Heart left ventricle (tissue), 16 donors: ENCODE data around the gene SHROOM3. TPM values are rescaled to one million over a fixed set of nuclear protein-coding genes. Genes with fewer than 3 reads are reported as not detected.

Experiments used
- ATAC-seq, 4 donors: fragments of 200-7000 bp; cut with Tn5 transposase; one replicate each; pipeline ENCODE4 v1.9.1; 2020 to 2022; ENCODE audit warnings: moderate library complexity in 4 of 4, mild to moderate bottlenecking in 3 of 4, moderate number of reproducible peaks in 1 of 4
- DNase-seq, 5 donors: peaks; one replicate each; pipeline ENCODE4 v3.0.0-alpha.2; 2020
- H3K27ac ChIP-seq, 12 donors: fragments of 200-600 bp; sonication (generic) in 4 of 12; one replicate each; pipeline versions ENCODE4 v1.5.0 to v1.8.0; 2016 to 2022; ENCODE audit warnings: mild to moderate bottlenecking in 2 of 12
- H3K27me3 ChIP-seq, 9 donors: fragments of 200-600 bp; sonication (generic) in 2 of 9; one replicate each; pipeline versions ENCODE4 v1.5.1 to v1.8.0; 2016 to 2022; ENCODE audit warnings: mild to moderate bottlenecking in 3 of 9
- H3K36me3 ChIP-seq, 9 donors: fragments of 200-600 bp; sonication (generic) in 2 of 9; one replicate each; pipeline versions ENCODE4 v1.5.0 to v1.8.0; 2018 to 2022; ENCODE audit warnings: mild to moderate bottlenecking in 2 of 9
- H3K4me1 ChIP-seq, 12 donors: fragments of 200-600 bp; sonication (generic) in 4 of 12; one replicate each; pipeline versions ENCODE4 v1.5.0 to v1.8.0; 2016 to 2022; ENCODE audit warnings: mild to moderate bottlenecking in 3 of 12
- H3K4me3 ChIP-seq, 12 donors: fragments of 200-600 bp; sonication (generic) in 4 of 12; one replicate each; pipeline versions ENCODE4 v1.5.0 to v1.8.0; 2017 to 2022; ENCODE audit warnings: mild to moderate bottlenecking in 9 of 12, moderate library complexity in 4 of 12
- H3K9me3 ChIP-seq, 12 donors: fragments of 200-600 bp; sonication (generic) in 4 of 12; one replicate each; pipeline versions ENCODE4 v1.5.0 to v1.8.0; 2016 to 2022; ENCODE audit warnings: mild to moderate bottlenecking in 1 of 12
- CTCF ChIP-seq, 12 donors: fragments of 200-600 bp; sonication (generic) in 4 of 12; IDR thresholded peaks; one replicate each; pipeline versions ENCODE4 v1.5.0 to v1.8.0; 2018 to 2022; ENCODE audit warnings: antibody characterized with exemption in 12 of 12, mild to moderate bottlenecking in 5 of 12
- POLR2A ChIP-seq, 2 donors: fragments of 450-650 bp; IDR thresholded peaks; one replicate each; pipeline ENCODE4 v1.6.1; 2017; ENCODE audit warnings: antibody characterized with exemption in 2 of 2, mild to moderate bottlenecking in 2 of 2, moderate library complexity in 2 of 2
- WGBS, 4 donors: extraction: QIAGEN DNeasy Blood & Tissue Kit in 2 of 4; methylation state at CpG; one replicate each; pipeline versions ENCODE4 v1.1.5 to v1.1.7; 2013 to 2018; 5-methylcytosine and 5-hydroxymethylcytosine counted together
- intact Hi-C, 10 donors: fragments of 100-400 bp; cut with DNase I; formaldehyde crosslinking; loops; one replicate each; pipeline versions ENCODE4 v1.11.1 to v1.14.2; 2022
- polyA plus RNA-seq, 2 donors: library from polyadenylated mRNA; stranded (reverse); fragments of 200-250 nt; gene quantifications; one replicate each; pipeline ENCODE4 v1.2.3, GENCODE V29; 2013
- total RNA-seq, 9 donors: library from RNA; depleted of rRNA in 2 of 9; stranded (reverse); fragments of >200 nt in 2 of 9; fragmentation: NEBNext Ultra II Directional in 3 of 9; extraction: Animal tissue kit (Norgen Biotek cat#: 25700) in 3 of 9; gene quantifications; one replicate each; pipeline versions ENCODE4 v1.1.0 to v1.2.4, GENCODE V29; 2016 to 2023
- donor health status: ischemic (EF 13 %, LVEDD 7.1; RV severe dilation, severe dysfunction).
- donor health status: healthy with polysubstance abuse.
- donor health status: DM: no; HTN: yes; CAD: no.
- donor health status: DM: no; HTN: no; CAD: no.
- donor health status: ischemic (EF 25% LVEDD 6.9; RV normal size, moderate dysfunction).
- donor health status: ischemic (EF 25% LVEDD 5.7; RV mildly dilated, moderate dysfunction).
- donor health status: healthy.
- donor health status: DM: yes; HTN: yes; CAD: no.
- donor health status: ischemic (EF 35%, LVEDD 5.7; RV mildly dilated, moderate dysfunction).
- donor health status: nonischemic (EF 11% LVEDD 7.7; RV severe dilation, severe dysfunction).
- donor health status: DM: yes; HTN: yes; CAD: no.
- donor health status: PGD.
- donor health status: ischemic (EF 29% LVEDD 5.4; RV normal size, mild dysfunction).
- donor health status: nonischemic (EF 23%, LVEDD 6.1; RV moderate dilation, normal function).

Gene SHROOM3
- total and polyA plus RNA-seq, 11 donors = 4.6 to 38.5 (median 20.3) TPM

- no peak for DNase-seq
- peak overlapping the region in 1 of 12 donors; percentile 44 for H3K27ac ChIP-seq
- WGBS, 4 donors = 73 to 86% (median 81%) methylated on average over 1 of the region's 1 CpG
- no peak overlapping the region for H3K4me3 ChIP-seq
- H3K27me3 ChIP-seq = no peaks in the 10 kb centered on the region
- H3K36me3 ChIP-seq = peaks cover 0 to 3% (median 0%) of the 10 kb centered on the region in 9 donors
- H3K4me1 ChIP-seq = peaks cover 0 to 40% (median 22%) of the 10 kb centered on the region in 12 donors
- intact Hi-C loops = no loop called here
- ATAC-seq = no peak
- no peak for TF ChIP-seq CTCF (IDR thresholded peaks at IDR 0.05)
- no peak for TF ChIP-seq POLR2A (IDR thresholded peaks at IDR 0.05)
- no peaks in the 10 kb centered on the region for H3K9me3 ChIP-seq
Observed at GRCh38 chr4:76705472-76705871, 270.4 kb downstream of the SHROOM3 start.

DNA sequence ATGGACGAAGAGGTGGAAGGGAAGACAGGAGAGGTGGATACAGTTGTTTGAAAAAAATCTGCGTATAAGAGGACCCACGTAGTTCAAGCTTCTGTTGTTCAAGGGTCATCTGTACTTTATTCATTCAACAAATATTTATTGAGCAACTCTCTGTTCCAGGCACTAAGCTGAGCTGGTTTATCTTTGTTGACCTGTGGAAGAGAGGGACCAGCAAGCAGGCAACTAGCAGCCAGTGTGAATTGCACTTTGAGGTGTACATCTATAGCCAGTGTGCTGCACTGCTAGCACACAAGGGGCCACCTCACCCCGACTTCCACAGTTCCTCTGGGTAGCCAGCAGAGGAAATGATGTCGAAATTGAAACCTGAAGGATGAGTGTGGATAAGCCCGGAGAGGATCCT is 271.6 kb downstream of the SHROOM3 start:
- intact Hi-C loops = no loop called here
- TF ChIP-seq POLR2A (IDR thresholded peaks at IDR 0.05) (no peak), CTCF (IDR thresholded peaks at IDR 0.05) (no peak)
- no peak overlapping the region for H3K4me3 ChIP-seq
- no peak overlapping the region for H3K27ac ChIP-seq
- ATAC-seq (no peak), DNase-seq (no peak)
- no peaks in the 10 kb centered on the region for H3K27me3 ChIP-seq
- H3K9me3 ChIP-seq = no peaks in the 10 kb centered on the region
- H3K36me3 ChIP-seq = peaks cover 0 to 14% (median 0%) of the 10 kb centered on the region in 9 donors
- H3K4me1 ChIP-seq = peaks cover 0 to 40% (median 22%) of the 10 kb centered on the region in 12 donors
- 90 to 97% (median 92%) methylated on average over 6 of the region's 6 CpGs for WGBS, 4 donors

DNA sequence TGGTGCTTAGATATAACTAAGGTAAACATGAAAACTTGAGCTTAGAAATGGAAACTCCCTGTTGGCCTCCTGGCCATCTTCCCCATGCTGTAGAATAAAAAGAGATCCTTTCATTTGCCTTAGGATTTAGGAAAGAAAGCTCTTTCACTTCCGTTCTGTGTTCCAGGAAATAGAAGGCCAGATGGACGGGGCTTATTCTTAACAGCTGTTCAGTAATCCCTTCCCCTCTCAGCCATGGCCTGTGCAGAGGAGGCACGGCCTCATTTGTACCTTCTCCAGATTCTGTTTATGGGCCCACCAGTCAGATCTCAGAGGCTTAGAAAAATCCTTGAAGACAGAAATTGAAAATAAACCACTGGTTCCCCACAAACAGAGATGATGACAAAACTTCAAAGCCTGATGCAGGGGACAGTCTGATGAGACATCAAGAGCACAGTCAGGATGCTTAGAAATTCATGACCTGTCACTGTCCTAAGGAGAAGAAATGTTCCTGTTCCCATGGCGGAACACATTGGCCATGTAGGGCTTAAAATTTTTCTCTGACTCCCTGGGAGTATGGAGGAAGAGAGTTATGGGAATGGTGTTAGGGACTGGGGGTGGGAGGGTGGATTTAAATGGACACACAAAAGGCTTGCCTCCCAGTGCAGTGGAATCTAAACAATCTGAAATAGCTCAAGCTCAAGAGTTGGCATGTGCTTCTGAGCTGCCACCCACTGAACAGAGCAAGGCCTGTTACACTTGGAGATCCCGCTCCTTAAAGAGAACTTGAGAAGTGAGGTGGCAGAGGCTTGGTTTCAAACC is 274.1 kb downstream of the SHROOM3 start:
- Histone ChIP-seq H3K4me1 (peaks cover 0 to 29% (median 13%) of the 10 kb centered on the region in 12 donors), H3K36me3 (peaks cover 0 to 22% (median 0%) of the 10 kb centered on the region in 9 donors), H3K9me3 (no peaks in the 10 kb centered on the region), H3K27me3 (no peaks in the 10 kb centered on the region), H3K27ac (peak overlapping the region in 5 of 12 donors; percentile 25 to 47 (median 41)), H3K4me3 (no peak overlapping the region)
- ATAC-seq (peak; percentile 48 to 75 (median 53)), DNase-seq (no peak)
- TF ChIP-seq POLR2A (IDR thresholded peaks at IDR 0.05) (no peak), CTCF (IDR thresholded peaks at IDR 0.05) (no peak)
- 55 to 61% (median 58%) methylated on average over 5 of the region's 5 CpGs for WGBS, 4 donors
- intact Hi-C loops = no loop called here

DNA sequence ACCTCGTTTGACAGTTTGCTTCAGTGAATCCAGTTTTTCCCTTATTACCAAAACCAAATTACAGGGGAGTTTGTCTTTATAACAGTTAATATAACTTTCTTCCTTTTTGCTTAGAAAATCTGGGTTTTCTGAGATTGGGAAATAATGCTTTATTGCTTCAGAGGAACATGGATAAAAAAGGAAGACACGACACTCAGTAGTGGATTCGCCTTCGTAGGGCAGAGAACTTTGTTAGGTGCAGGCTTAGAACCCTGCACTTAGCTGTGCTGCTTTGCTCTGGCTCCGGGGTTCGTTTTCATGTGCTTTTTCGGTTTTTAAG is 274.7 kb downstream of the SHROOM3 start:
- WGBS, 4 donors = 83 to 86% (median 84%) methylated on average over 7 of the region's 7 CpGs
- Histone ChIP-seq H3K4me1 (peaks cover 0 to 26% (median 7%) of the 10 kb centered on the region in 12 donors), H3K9me3 (no peaks in the 10 kb centered on the region), H3K27ac (peak overlapping the region in 3 of 12 donors; percentile 25 to 44 (median 41)), H3K4me3 (no peak overlapping the region), H3K36me3 (peaks cover 0 to 22% (median 0%) of the 10 kb centered on the region in 9 donors), H3K27me3 (no peaks in the 10 kb centered on the region)
- no peak for TF ChIP-seq CTCF (IDR thresholded peaks at IDR 0.05)
- no peak for TF ChIP-seq POLR2A (IDR thresholded peaks at IDR 0.05)
- DNase-seq = no peak
- peak in 1 of 4 donors; percentile 23 for ATAC-seq
- intact Hi-C loops = no loop called here
